Vagina (tissue), 2 donors: ENCODE results near the gene PGRMC2. TPM values are rescaled to one million over a fixed set of nuclear protein-coding genes. Genes with fewer than 3 reads are reported as not detected.

Experiments used
- DNase-seq, 2 donors: peaks; one replicate each; pipeline ENCODE4 v3.0.0-alpha.2; 2017; ENCODE audit errors: extremely low spot score in 2 of 2
- H3K27ac ChIP-seq: fragments of 200-600 bp; sonication (generic); one replicate; pipeline ENCODE4 v1.5.1; 2019
- H3K27me3 ChIP-seq: fragments of 200-600 bp; sonication (generic); one replicate; pipeline ENCODE4 v1.5.1; 2019
- H3K36me3 ChIP-seq, 2 donors: fragments of 200-600 bp; sonication (generic); one replicate each; pipeline ENCODE4 v1.5.1; 2017 to 2019
- H3K4me1 ChIP-seq: fragments of 200-600 bp; sonication (generic); one replicate; pipeline ENCODE4 v1.5.1; 2019
- H3K4me3 ChIP-seq, 2 donors: fragments of 200-600 bp; sonication (generic); 1 replicate in 1 of 2; 2 replicates in 1 of 2; pipeline ENCODE4 v1.5.1; 2016 to 2019
- H3K9me3 ChIP-seq: fragments of 200-600 bp; sonication (generic); one replicate; pipeline ENCODE4 v1.5.1; 2019
- CTCF ChIP-seq, 3 experiments: fragments of 450-650 bp in 2 of 3; fragments of 200-600 bp in 1 of 3; sonication (generic) in 1 of 3; IDR thresholded peaks; one replicate each; pipeline ENCODE4 v1.5.1; 2017 to 2019; ENCODE audit warnings: antibody characterized with exemption in 3 of 3, mild to moderate bottlenecking in 2 of 3, moderate library complexity in 2 of 3
- POLR2A ChIP-seq, 2 donors: fragments of 450-650 bp; IDR thresholded peaks; one replicate each; pipeline ENCODE4 v1.6.1; 2017; ENCODE audit warnings: antibody characterized with exemption in 2 of 2, mild to moderate bottlenecking in 2 of 2, moderate library complexity in 2 of 2
- POLR2AphosphoS5 ChIP-seq, 2 donors: sonication (generic); formaldehyde crosslinking; IDR thresholded peaks; one replicate each; pipeline ENCODE4 v1.9.0; 2017; ENCODE audit warnings: antibody characterized with exemption in 2 of 2, mild to moderate bottlenecking in 2 of 2, low read depth in 1 of 2; ENCODE audit not compliant: insufficient read depth in 1 of 2
- intact Hi-C: fragments of 100-400 bp; cut with DNase I; formaldehyde crosslinking; loops from one replicate; pipeline ENCODE4 v1.15.1; 2023
- total RNA-seq: library from RNA; depleted of rRNA; stranded (reverse); fragments of >200 nt; gene quantifications from one replicate; pipeline ENCODE4 v1.2.3, GENCODE V29; 2016

Gene PGRMC2
- total RNA-seq, 1 donor from 2014 or later: 27.7 TPM

- Histone ChIP-seq H3K9me3 (no peaks in the 10 kb centered on the region), H3K27me3 (no peaks in the 10 kb centered on the region), H3K4me1 (no peaks in the 10 kb centered on the region), H3K36me3 (no peaks in the 10 kb centered on the region), H3K4me3 (no peak overlapping the region), H3K27ac (no peak overlapping the region)
- TF ChIP-seq CTCF (IDR thresholded peaks at IDR 0.05) (no peak), POLR2A (IDR thresholded peaks at IDR 0.05) (no peak)
- intact Hi-C loops: no loop called here
- DNase-seq: no peak
Observed at GRCh38 chr4:128221586-128221985, 66.0 kb downstream of the PGRMC2 start.

- intact Hi-C loops: no loop called here
- no peaks in the 10 kb centered on the region for H3K36me3 ChIP-seq
- no peak overlapping the region for H3K4me3 ChIP-seq
- TF ChIP-seq POLR2AphosphoS5 (IDR thresholded peaks at IDR 0.05; ENCODE audit: insufficient read depth in 1 of 2, low read depth in 1 of 2) (no peak), CTCF (IDR thresholded peaks at IDR 0.05) (no peak)
- no peaks in the 10 kb centered on the region for H3K4me1 ChIP-seq
- no peak overlapping the region for H3K27ac ChIP-seq
- no peaks in the 10 kb centered on the region for H3K27me3 ChIP-seq
- DNase-seq: no peak
- no peaks in the 10 kb centered on the region for H3K9me3 ChIP-seq
Observed at GRCh38 chr4:128220286-128221235, 67.1 kb downstream of the PGRMC2 start.

Other genes with a start within 250 kb of the PGRMC2 start
- gene LARP1B, start 226.5 kb downstream of the PGRMC2 start, total RNA-seq: 19.4 TPM